MG63 (cell line): ENCODE results near the gene ATP6V0B. TPM values are rescaled to one million over a fixed set of nuclear protein-coding genes. Genes with fewer than 3 reads are reported as not detected.

ENCODE experiments used
- DNase-seq: peaks from one replicate; pipeline ENCODE4 v3.0.0-alpha.2; 2020
- H3K27me3 ChIP-seq: fragments of 250-450 bp; sonication (Bioruptor Pico); 2 replicates; pipeline ENCODE4 v1.5.1; 2020; ENCODE audit warnings: mild to moderate bottlenecking, moderate library complexity
- H3K36me3 ChIP-seq: fragments of 250-450 bp; sonication (Bioruptor Pico); 2 replicates; pipeline ENCODE4 v1.5.1; 2020; ENCODE audit warnings: mild to moderate bottlenecking, moderate library complexity
- H3K4me3 ChIP-seq: fragments of 250-450 bp; sonication (Bioruptor Pico); 2 replicates; pipeline ENCODE4 v1.5.1; 2020; ENCODE audit warnings: mild to moderate bottlenecking, moderate library complexity
- H3K9me3 ChIP-seq: fragments of 250-450 bp; sonication (Bioruptor Pico); 2 replicates; pipeline ENCODE4 v1.5.1; 2020; ENCODE audit warnings: mild to moderate bottlenecking, moderate library complexity
- total RNA-seq: library from RNA; depleted of rRNA; stranded (reverse); fragments of >200 nt; shearing (Covaris generic); gene quantifications from 2 replicates; pipeline ENCODE4 v1.2.3, GENCODE V29; 2014; ENCODE audit warnings: low replicate concordance

The ATP6V0B gene
- total RNA-seq, 1 experiment from 2014 or later = 124 TPM

GRCh38 chr1:43987159-43987902 is 12.6 kb downstream of the ATP6V0B start:
- no peak overlapping the region for H3K4me3 ChIP-seq
- H3K9me3 ChIP-seq = no peaks in the 10 kb centered on the region
- H3K36me3 ChIP-seq = peaks cover 15% of the 10 kb centered on the region
- H3K27me3 ChIP-seq = no peaks in the 10 kb centered on the region
- no peak for DNase-seq

GRCh38 chr1:43990271-43991199 is 15.8 kb downstream of the ATP6V0B start:
- peaks cover 9% of the 10 kb centered on the region for H3K36me3 ChIP-seq
- no peak for DNase-seq
- H3K4me3 ChIP-seq = peak overlapping the region; percentile 64
- H3K9me3 ChIP-seq = no peaks in the 10 kb centered on the region
- no peaks in the 10 kb centered on the region for H3K27me3 ChIP-seq

- DNase-seq = no peak
- Histone ChIP-seq H3K9me3 (no peaks in the 10 kb centered on the region), H3K4me3 (peak overlapping the region; percentile 64), H3K27me3 (no peaks in the 10 kb centered on the region), H3K36me3 (peaks cover 3% of the 10 kb centered on the region)
These were observed 16.4 kb downstream of the ATP6V0B start for GRCh38 chr1:43991200-43991475.

DNA sequence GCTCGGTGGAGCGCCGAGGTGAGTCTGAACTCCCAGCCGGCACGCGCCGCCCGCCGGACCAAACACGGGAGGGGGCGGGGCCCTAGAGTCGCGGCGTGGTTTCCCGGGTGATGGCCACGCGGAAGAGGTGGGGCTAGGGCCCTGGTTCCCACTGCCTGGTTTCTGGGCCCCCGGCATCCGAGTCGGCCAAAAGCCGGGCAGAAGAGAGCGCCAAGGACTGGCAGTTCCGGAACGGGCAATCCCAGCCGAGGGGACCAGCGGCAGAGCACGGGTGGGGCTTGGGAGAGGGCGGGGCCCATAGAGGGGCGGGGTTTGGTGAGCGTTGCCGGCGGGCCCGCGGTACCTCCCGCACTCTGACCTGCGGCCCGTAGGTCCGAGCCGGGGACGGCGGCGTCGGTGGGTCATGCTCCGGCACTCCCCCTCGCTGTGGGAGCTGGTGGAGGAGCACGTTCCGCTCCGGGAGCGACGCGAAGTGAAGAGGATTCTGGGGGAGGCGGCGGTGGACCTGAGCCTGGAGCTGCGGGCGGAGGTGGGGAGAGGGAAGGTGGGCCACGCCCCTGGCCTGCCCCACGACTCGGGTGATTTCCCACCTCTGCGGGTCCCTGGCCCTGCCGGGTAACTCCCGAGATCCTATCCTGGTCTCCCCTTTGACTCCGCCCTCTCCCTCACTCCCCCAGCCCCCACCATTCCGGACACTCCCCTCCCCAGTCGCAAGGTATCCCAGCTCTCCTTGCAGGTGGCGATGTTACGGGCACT is 16.9 kb downstream of the ATP6V0B start, which contains the start of gene CCDC24:
Gene CCDC24 (plus strand): TSS at position 124 of the 756 bp plus-strand sequence. CDS start 280 bp downstream, at position 404.
- peak; percentile 92 for DNase-seq
- no peaks in the 10 kb centered on the region for H3K9me3 ChIP-seq
- H3K4me3 ChIP-seq = peak within 1 kb of the TSS; percentile 64
- H3K36me3 ChIP-seq = no peaks in the 10 kb centered on the region; the same call in none of the 2 replicates
- H3K27me3 ChIP-seq = no peaks in the 10 kb centered on the region

DNA sequence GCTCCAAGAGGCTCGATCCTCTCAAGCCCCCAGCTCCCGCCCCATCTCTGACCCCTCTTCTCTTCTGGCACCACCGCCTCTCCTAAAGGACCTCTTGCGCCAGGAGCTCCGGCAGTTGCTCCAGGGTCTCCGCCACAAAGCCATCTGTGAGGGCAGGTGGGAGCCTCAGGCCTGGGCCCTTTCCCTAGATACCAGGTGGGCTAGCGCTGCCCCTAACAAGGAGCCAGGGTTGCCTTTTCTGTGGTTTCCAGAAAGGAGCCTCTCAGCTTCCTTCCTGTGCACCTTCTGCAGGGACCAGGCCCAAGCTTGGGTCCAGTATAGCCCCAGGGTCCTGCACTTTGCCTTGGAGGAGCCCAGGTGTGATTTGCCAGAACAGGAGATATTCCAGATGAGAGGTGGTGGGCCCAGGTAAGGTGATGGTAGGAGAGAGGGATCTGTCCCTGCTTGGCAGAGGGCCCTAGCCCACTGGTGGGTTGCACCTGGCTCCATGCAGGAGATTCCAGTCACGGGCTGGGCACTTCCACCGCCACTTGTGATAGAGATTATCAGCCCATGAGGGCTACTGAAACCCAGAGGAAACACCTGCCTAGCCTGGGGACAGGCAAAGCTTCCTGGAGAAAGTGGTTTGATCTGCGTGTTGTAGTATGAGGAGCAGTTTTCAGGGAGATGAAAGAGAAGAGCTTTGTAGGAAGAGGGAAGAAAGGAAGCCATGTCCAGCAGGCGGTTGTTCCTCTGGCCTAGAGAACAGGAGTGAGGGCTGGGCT is 17.7 kb downstream of the ATP6V0B start:
- Histone ChIP-seq H3K36me3 (no peaks in the 10 kb centered on the region; the same call in 1 of the 2 replicates), H3K27me3 (no peaks in the 10 kb centered on the region), H3K4me3 (peak overlapping the region; percentile 64), H3K9me3 (no peaks in the 10 kb centered on the region)
- DNase-seq = no peak

DNA sequence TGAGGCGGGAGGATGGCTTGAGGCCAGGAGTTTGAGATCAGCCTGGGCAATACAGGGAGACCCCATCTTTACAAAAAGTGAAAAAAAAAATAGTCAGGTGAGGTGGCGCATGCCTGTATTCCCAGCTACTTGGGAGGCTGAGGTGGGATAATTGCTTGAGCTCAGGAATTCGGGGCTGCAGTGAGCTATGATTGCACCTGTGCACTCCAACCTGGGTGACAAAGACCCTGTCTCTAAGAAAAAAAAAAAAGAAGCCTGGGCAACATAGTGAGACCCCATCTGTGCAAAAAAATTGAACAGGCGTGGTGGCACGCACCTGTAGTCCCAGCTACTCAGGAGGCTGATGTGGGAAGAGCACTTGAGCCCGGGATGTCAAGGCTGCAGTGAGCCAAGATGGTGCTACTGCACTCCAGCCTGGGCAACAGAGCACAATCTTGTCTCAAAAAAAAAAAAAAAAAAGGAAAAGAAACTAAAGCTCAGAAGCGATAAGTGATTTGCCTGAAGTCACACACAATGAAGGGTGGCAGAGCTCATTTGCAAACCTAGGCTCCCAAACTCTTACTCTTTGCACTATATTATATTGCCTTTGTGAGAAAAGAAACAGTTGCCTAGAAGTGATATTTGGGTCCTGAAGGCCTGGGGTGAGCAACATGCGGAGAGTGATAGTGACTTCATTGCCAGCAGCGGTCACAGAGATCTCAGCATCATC is 18.6 kb downstream of the ATP6V0B start:
- no peak for DNase-seq
- Histone ChIP-seq H3K27me3 (no peaks in the 10 kb centered on the region), H3K4me3 (no peak overlapping the region), H3K9me3 (no peaks in the 10 kb centered on the region), H3K36me3 (no peaks in the 10 kb centered on the region)

DNA sequence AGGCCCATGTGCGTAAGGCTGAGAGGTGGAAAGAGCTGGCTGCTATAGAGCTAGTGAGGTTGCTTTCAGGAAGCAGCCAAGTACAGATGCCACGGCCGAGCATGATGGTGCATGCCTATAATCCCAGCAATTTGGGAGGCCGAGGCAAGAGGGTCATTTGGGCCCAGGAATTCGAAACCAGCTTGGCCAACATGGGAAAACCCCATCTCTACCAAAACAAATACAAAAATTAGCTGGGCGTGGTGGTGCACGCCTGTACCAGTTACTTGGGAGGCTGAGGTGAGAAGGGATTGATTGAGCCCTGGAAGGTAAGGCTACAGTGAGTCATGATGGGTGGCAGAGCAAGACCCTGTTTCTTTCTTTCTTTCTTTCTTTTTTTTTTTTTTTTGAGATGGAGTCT is 19.3 kb downstream of the ATP6V0B start:
- DNase-seq = no peak
- Histone ChIP-seq H3K36me3 (no peaks in the 10 kb centered on the region), H3K4me3 (no peak overlapping the region), H3K9me3 (no peaks in the 10 kb centered on the region), H3K27me3 (no peaks in the 10 kb centered on the region)

DNA sequence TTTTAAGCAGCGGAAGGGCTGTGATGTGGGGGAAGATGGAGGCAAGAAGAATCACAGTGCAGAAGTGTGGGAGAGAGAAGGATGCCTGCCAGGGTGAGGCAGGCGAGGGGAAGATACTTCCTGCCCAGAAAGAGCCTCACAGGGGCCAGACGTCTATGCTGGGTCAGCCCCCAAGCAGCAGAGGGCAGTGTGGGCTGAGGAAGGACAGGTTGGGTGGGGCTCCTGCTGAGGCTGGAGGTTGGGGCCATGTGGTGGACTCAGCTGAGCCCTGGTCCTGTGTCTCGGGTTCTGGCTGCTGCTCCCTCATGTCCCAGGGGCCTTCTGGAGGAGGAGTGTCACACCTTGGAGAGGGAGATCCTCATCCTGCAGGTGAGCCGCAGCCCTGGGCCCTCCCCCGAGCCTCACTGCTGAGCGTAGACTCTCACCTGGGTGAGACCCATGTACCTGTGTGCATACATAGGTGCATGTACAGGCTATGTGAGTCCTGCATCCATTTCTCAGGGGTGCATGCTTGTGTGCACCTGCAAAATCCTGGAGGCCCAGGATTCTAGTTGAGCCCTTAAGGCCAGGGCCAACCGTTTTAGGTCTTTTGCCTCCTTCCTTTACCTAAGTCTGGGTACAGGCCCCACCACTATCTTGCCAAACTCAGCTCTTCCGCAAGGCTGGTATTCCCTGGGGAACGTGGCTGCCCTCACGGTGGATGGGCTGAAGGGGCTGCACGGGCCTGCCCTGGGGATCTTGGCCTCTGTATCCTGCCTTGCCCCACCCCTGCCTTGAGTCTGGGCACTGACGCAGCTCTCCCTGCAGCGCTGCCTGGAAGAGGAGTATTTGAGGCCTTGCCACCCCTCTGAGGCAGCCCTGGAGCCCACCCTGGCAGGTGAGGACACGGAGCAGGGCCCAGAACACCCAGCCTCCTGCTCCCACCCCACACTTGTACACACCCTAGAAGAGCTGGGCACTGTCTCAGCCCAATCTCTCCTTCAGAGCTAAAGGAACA is 20.3 kb downstream of the ATP6V0B start:
- Histone ChIP-seq H3K36me3 (0 out of 2 replicates have a peak, but pooled peaks cover 2% of the 10 kb centered on the region), H3K9me3 (no peaks in the 10 kb centered on the region)
- DNase-seq = peak; percentile 41

GRCh38 chr1:43995984-43996732 is 21.4 kb downstream of the ATP6V0B start:
- DNase-seq = no peak
- Histone ChIP-seq H3K9me3 (no peaks in the 10 kb centered on the region), H3K27me3 (no peaks in the 10 kb centered on the region), H3K36me3 (0 out of 2 replicates have a peak, but pooled peaks cover 2% of the 10 kb centered on the region), H3K4me3 (no peak overlapping the region)

More for the DNA sequence above, 20.3 kb downstream of the ATP6V0B start:
- H3K4me3 ChIP-seq = no peak overlapping the region
- H3K27me3 ChIP-seq = no peaks in the 10 kb centered on the region

GRCh38 chr1:43996733-43997115 is 22.0 kb downstream of the ATP6V0B start:
- H3K36me3 ChIP-seq = 0 out of 2 replicates have a peak, but pooled peaks cover 2% of the 10 kb centered on the region
- DNase-seq = no peak
- H3K9me3 ChIP-seq = no peaks in the 10 kb centered on the region
- no peak overlapping the region for H3K4me3 ChIP-seq
- no peaks in the 10 kb centered on the region for H3K27me3 ChIP-seq

DNA sequence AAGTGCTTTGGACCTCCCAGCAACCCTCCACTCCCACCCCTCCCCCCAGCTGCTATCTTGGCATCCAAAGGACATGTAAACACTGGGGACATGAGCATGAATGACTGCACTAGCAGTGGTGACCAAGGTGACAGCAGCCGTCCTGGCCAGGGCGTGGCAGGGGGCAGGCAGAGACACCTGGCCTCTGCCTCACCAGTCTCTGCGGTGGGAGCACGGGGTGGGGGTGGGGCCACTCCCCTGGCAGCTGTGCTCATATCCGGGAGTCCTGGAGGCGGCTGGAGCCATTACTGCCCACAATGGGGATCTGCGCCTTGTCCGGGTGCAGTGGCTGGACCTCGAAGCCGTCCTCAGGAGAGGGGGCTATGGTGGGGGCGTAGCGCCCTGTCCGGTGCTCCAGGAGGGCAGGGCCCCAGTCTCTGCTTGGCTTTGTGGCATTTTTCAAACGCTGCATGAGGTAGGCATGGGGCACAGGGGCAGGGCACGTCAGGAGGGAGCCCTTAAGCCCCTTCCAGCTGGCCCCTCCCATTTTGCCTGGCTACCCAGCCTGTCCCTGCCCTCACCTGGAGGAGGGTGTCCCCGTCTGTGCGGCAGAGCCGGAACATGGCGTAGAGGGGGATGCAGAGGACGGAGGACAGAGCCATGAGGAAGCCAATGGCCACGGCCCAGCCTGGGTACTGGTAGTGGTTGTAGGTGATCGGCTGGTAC is 22.7 kb downstream of the ATP6V0B start:
- DNase-seq = no peak
- Histone ChIP-seq H3K27me3 (no peaks in the 10 kb centered on the region), H3K9me3 (no peaks in the 10 kb centered on the region), H3K4me3 (no peak overlapping the region), H3K36me3 (0 out of 2 replicates have a peak, but pooled peaks cover 2% of the 10 kb centered on the region)

- Histone ChIP-seq H3K9me3 (no peaks in the 10 kb centered on the region), H3K27me3 (no peaks in the 10 kb centered on the region), H3K36me3 (0 out of 2 replicates have a peak, but pooled peaks cover 2% of the 10 kb centered on the region), H3K4me3 (no peak overlapping the region)
- no peak for DNase-seq
These were observed 23.2 kb downstream of the ATP6V0B start for GRCh38 chr1:43998000-43998378.

- Histone ChIP-seq H3K27me3 (no peaks in the 10 kb centered on the region), H3K36me3 (0 out of 2 replicates have a peak, but pooled peaks cover 2% of the 10 kb centered on the region), H3K4me3 (no peak overlapping the region), H3K9me3 (no peaks in the 10 kb centered on the region)
- DNase-seq = no peak
These were observed 24.7 kb downstream of the ATP6V0B start for GRCh38 chr1:43999455-43999854.
